GM12878 (cell line): Measurements from ENCODE around the gene HDGF. TPM values are rescaled to one million over a fixed set of nuclear protein-coding genes. Genes with fewer than 3 reads are reported as not detected.

Experiments used
- ATF2 ChIP-seq: IDR thresholded peaks from 2 replicates; pipeline ENCODE4 v1.6.1; 2012; ENCODE audit warnings: low read length, inconsistent platforms
- CBFB ChIP-seq: IDR thresholded peaks from 2 replicates; pipeline ENCODE4 v1.6.1; 2016; ENCODE audit warnings: antibody characterized with exemption, low read depth
- CBX3 ChIP-seq: fragments of 200-600 bp; sonication (generic); IDR thresholded peaks from 2 replicates; pipeline ENCODE4 v1.6.1; 2016; ENCODE audit warnings: low read depth, borderline replicate concordance
- CREB1 ChIP-seq: IDR thresholded peaks from 2 replicates; pipeline ENCODE4 v1.6.1; 2012; ENCODE audit warnings: low read depth, mild to moderate bottlenecking, inconsistent platforms
- DPF2 ChIP-seq: fragments of 450-650 bp; IDR thresholded peaks from 2 replicates; pipeline ENCODE4 v1.6.1; 2017; ENCODE audit warnings: mild to moderate bottlenecking
- FOS ChIP-seq: IDR thresholded peaks from 3 replicates; pipeline ENCODE4 v1.6.1; 2011; ENCODE audit warnings: borderline replicate concordance; ENCODE audit not compliant: insufficient read length; ENCODE audit errors: extremely low read depth
- MYB ChIP-seq: fragments of 150-350 bp; IDR thresholded peaks from 2 replicates; pipeline ENCODE4 v1.6.1; 2014; ENCODE audit warnings: mild to moderate bottlenecking, low read depth, low read length, borderline replicate concordance
- NFIC ChIP-seq: IDR thresholded peaks from 2 replicates; pipeline ENCODE4 v1.6.1; 2012; ENCODE audit warnings: low read depth, mild to moderate bottlenecking, inconsistent platforms, low read length, moderate library complexity
- SMC3 ChIP-seq: IDR thresholded peaks from 2 replicates; pipeline ENCODE4 v1.6.1; 2011; ENCODE audit warnings: low read length, improper control_type of control experiment, borderline replicate concordance
- SPI1 ChIP-seq: IDR thresholded peaks from 2 replicates; pipeline ENCODE4 v1.6.1; 2011; ENCODE audit warnings: low read depth, mild to moderate bottlenecking, low read length, moderate library complexity, borderline replicate concordance; ENCODE audit not compliant: insufficient read depth
- SRF ChIP-seq, 2 experiments: IDR thresholded peaks; 2 replicates each; pipeline ENCODE4 v1.6.1; 2011; ENCODE audit warnings: low read depth in 2 of 2, low read length in 2 of 2, mild to moderate bottlenecking in 1 of 2, moderate library complexity in 1 of 2
- TBL1XR1 ChIP-seq: IDR thresholded peaks from 2 replicates; pipeline ENCODE4 v1.6.1; 2012; ENCODE audit warnings: low read depth, low read length, improper control_type of control experiment
- TCF12 ChIP-seq: IDR thresholded peaks from 2 replicates; pipeline ENCODE4 v1.6.1; 2011; ENCODE audit warnings: low read depth, mild to moderate bottlenecking, low read length
- TCF7 ChIP-seq: IDR thresholded peaks from 2 replicates; pipeline ENCODE4 v1.6.1; 2014; ENCODE audit warnings: antibody characterized with exemption, borderline replicate concordance
- ZBTB11 ChIP-seq: fragments of 450-650 bp; formaldehyde crosslinking; IDR thresholded peaks from 2 replicates; pipeline ENCODE4 v1.5.0; 2022; ENCODE audit warnings: mild to moderate bottlenecking, missing genetic modification characterization
- ZBTB4 ChIP-seq: fragments of 450-650 bp; formaldehyde crosslinking; IDR thresholded peaks from 2 replicates; pipeline ENCODE4 v1.4.0; 2022; ENCODE audit warnings: mild to moderate bottlenecking, moderate library complexity
- polyA plus RNA-seq, 11 experiments: library from polyadenylated mRNA; depleted of rRNA in 4 of 11; unstranded in 6 of 11; stranded (reverse) in 5 of 11; fragments of >200 nt; fragmentation: Nextera tagmentation in 4 of 11; fragmentation: Illumina TruSeq in 1 of 11; extraction: Ambion mirVana in 4 of 11; extraction: Trizol in 1 of 11; gene quantifications; 1 replicate in 1 of 11; 2 replicates in 10 of 11; pipeline versions ENCODE4 v1.2.1 to v1.2.3, GENCODE V29; 2011 to 2016; ENCODE audit warnings: inconsistent platforms in 2 of 11, missing spikeins in 2 of 11, low read depth in 1 of 11
- total RNA-seq, 4 experiments: library from RNA; depleted of rRNA in 3 of 4; stranded (reverse); fragments of >200 nt in 3 of 4; fragmentation: Illumina TruSeq in 1 of 4; extraction: Trizol in 1 of 4; gene quantifications; 2 replicates each; pipeline versions ENCODE4 v1.2.1 to v1.2.3, GENCODE V29; 2013 to 2021
- TF ChIP-seq, protein P1 (sequence below): fragments of 450-650 bp; IDR thresholded peaks from 2 replicates; pipeline ENCODE4 v1.6.1; 2017; ENCODE audit warnings: mild to moderate bottlenecking, moderate library complexity

HDGF gene
- total and polyA plus RNA-seq, 10 of the 15 experiments (the other 5 are each of a cell fraction or from before 2014, with no cell fraction given) = 28.3 to 372 (median 209) TPM

GRCh38 chr1:156728599-156729462, 22.6 kb downstream of the HDGF start, which contains the start of gene ISG20L2 (continued):
- TF ChIP-seq SRF (IDR thresholded peaks at IDR 0.05; ENCODE audit: low read depth in 2 of 2, low read length in 2 of 2) (0 out of 4 replicates have a peak, but pooled peaks of 1 of the 2 experiments have one; percentile 15), CBX3 (no peak), ZBTB4 (CRISPR knock-in tag) (no peak), TCF7 (no peak), NFIC (no peak), TCF12 (no peak), DPF2 (no peak), CREB1 (peak; percentile 99), ATF2 (no peak), SMC3 (no peak), MYB (no peak), SPI1 (peak; percentile 72), CBFB (no peak), FOS (no peak), ZBTB11 (CRISPR knock-in tag) (no peak), TBL1XR1 (no peak)
- TF ChIP-seq, protein P1, sequence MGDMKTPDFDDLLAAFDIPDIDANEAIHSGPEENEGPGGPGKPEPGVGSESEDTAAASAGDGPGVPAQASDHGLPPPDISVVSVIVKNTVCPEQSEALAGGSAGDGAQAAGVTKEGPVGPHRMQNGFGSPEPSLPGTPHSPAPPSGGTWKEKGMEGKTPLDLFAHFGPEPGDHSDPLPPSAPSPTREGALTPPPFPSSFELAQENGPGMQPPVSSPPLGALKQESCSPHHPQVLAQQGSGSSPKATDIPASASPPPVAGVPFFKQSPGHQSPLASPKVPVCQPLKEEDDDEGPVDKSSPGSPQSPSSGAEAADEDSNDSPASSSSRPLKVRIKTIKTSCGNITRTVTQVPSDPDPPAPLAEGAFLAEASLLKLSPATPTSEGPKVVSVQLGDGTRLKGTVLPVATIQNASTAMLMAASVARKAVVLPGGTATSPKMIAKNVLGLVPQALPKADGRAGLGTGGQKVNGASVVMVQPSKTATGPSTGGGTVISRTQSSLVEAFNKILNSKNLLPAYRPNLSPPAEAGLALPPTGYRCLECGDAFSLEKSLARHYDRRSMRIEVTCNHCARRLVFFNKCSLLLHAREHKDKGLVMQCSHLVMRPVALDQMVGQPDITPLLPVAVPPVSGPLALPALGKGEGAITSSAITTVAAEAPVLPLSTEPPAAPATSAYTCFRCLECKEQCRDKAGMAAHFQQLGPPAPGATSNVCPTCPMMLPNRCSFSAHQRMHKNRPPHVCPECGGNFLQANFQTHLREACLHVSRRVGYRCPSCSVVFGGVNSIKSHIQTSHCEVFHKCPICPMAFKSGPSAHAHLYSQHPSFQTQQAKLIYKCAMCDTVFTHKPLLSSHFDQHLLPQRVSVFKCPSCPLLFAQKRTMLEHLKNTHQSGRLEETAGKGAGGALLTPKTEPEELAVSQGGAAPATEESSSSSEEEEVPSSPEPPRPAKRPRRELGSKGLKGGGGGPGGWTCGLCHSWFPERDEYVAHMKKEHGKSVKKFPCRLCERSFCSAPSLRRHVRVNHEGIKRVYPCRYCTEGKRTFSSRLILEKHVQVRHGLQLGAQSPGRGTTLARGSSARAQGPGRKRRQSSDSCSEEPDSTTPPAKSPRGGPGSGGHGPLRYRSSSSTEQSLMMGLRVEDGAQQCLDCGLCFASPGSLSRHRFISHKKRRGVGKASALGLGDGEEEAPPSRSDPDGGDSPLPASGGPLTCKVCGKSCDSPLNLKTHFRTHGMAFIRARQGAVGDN = no peak
